MG63 (cell line): Measurements from ENCODE around the gene MLXIPL. TPM values are rescaled to one million over a fixed set of nuclear protein-coding genes. Genes with fewer than 3 reads are reported as not detected.
"Not testable (repeated sequence)": the region's sequence is repeated elsewhere in the genome, so short reads cannot be mapped to it uniquely, and the experiment has no call there.

ENCODE experiments used
- DNase-seq: peaks from one replicate; pipeline ENCODE4 v3.0.0-alpha.2; 2020
- H3K27me3 ChIP-seq: fragments of 250-450 bp; sonication (Bioruptor Pico); 2 replicates; pipeline ENCODE4 v1.5.1; 2020; ENCODE audit warnings: mild to moderate bottlenecking, moderate library complexity
- H3K36me3 ChIP-seq: fragments of 250-450 bp; sonication (Bioruptor Pico); 2 replicates; pipeline ENCODE4 v1.5.1; 2020; ENCODE audit warnings: mild to moderate bottlenecking, moderate library complexity
- H3K4me3 ChIP-seq: fragments of 250-450 bp; sonication (Bioruptor Pico); 2 replicates; pipeline ENCODE4 v1.5.1; 2020; ENCODE audit warnings: mild to moderate bottlenecking, moderate library complexity
- H3K9me3 ChIP-seq: fragments of 250-450 bp; sonication (Bioruptor Pico); 2 replicates; pipeline ENCODE4 v1.5.1; 2020; ENCODE audit warnings: mild to moderate bottlenecking, moderate library complexity
- total RNA-seq: library from RNA; depleted of rRNA; stranded (reverse); fragments of >200 nt; shearing (Covaris generic); gene quantifications from 2 replicates; pipeline ENCODE4 v1.2.3, GENCODE V29; 2014; ENCODE audit warnings: low replicate concordance

MLXIPL gene
- total RNA-seq, 1 experiment from 2014 or later, result not detected

GRCh38 chr7:73622909-73623797 lies 1.2 kb downstream of the MLXIPL start:
- Histone ChIP-seq H3K36me3 (no peaks in the 10 kb centered on the region), H3K9me3 (no peaks in the 10 kb centered on the region), H3K27me3 (no peaks in the 10 kb centered on the region), H3K4me3 (no peak overlapping the region)
- DNase-seq, result peak; percentile 20

DNA sequence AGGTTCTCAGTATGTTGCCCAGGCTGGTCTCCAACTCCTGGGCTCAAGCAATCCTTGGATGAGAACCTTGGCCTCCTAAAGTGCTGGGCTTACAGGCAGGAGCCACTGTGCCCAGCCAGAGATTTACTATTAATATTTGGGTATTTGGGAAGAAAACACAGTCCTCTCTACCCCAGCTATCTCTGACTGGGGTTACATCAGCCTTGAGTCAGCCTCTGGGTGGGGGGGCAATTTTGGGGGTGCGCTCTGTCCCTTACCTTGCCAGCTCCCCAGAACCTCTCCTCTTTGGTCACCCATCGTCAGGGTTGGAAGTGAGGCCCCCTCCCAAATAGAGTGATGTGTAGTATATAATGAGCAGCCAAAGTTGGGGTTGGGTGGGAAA lies 1.8 kb downstream of the MLXIPL start:
- Histone ChIP-seq H3K4me3 (no peak overlapping the region), H3K36me3 (no peaks in the 10 kb centered on the region), H3K27me3 (no peaks in the 10 kb centered on the region), H3K9me3 (no peaks in the 10 kb centered on the region)
- DNase-seq, result peak; percentile 25

- no peak overlapping the region for H3K4me3 ChIP-seq
- H3K9me3 ChIP-seq, result no peaks in the 10 kb centered on the region
- H3K36me3 ChIP-seq, result no peaks in the 10 kb centered on the region
- no peak for DNase-seq
- H3K27me3 ChIP-seq, result no peaks in the 10 kb centered on the region
Measured at GRCh38 chr7:73621168-73622063, 2.9 kb downstream of the MLXIPL start.

GRCh38 chr7:73619394-73619793 lies 4.9 kb downstream of the MLXIPL start:
- not testable (repeated sequence) for H3K9me3 ChIP-seq, H3K27me3 ChIP-seq, DNase-seq, H3K36me3 ChIP-seq, H3K4me3 ChIP-seq

GRCh38 chr7:73618538-73618937 lies 5.8 kb downstream of the MLXIPL start:
- H3K4me3 ChIP-seq, result no peak overlapping the region
- no peak for DNase-seq
- no peaks in the 10 kb centered on the region for H3K9me3 ChIP-seq
- no peaks in the 10 kb centered on the region for H3K36me3 ChIP-seq
- no peaks in the 10 kb centered on the region for H3K27me3 ChIP-seq

GRCh38 chr7:73617520-73617919 lies 6.8 kb downstream of the MLXIPL start:
- not testable (repeated sequence) for H3K4me3 ChIP-seq, H3K9me3 ChIP-seq, H3K36me3 ChIP-seq, DNase-seq, H3K27me3 ChIP-seq

- no peaks in the 10 kb centered on the region for H3K27me3 ChIP-seq
- DNase-seq, result peak; percentile 15
- H3K4me3 ChIP-seq, result no peak overlapping the region
- H3K9me3 ChIP-seq, result no peaks in the 10 kb centered on the region
- no peaks in the 10 kb centered on the region for H3K36me3 ChIP-seq
Measured at GRCh38 chr7:73615886-73616285, 8.4 kb downstream of the MLXIPL start.

GRCh38 chr7:73614937-73615336 lies 9.4 kb downstream of the MLXIPL start:
- not testable (repeated sequence) for H3K9me3 ChIP-seq, DNase-seq, H3K27me3 ChIP-seq, H3K36me3 ChIP-seq, H3K4me3 ChIP-seq

GRCh38 chr7:73613954-73614735 lies 10.2 kb downstream of the MLXIPL start:
- DNase-seq, result no peak
- Histone ChIP-seq H3K9me3 (no peaks in the 10 kb centered on the region), H3K27me3 (no peaks in the 10 kb centered on the region), H3K36me3 (no peaks in the 10 kb centered on the region), H3K4me3 (no peak overlapping the region)

DNA sequence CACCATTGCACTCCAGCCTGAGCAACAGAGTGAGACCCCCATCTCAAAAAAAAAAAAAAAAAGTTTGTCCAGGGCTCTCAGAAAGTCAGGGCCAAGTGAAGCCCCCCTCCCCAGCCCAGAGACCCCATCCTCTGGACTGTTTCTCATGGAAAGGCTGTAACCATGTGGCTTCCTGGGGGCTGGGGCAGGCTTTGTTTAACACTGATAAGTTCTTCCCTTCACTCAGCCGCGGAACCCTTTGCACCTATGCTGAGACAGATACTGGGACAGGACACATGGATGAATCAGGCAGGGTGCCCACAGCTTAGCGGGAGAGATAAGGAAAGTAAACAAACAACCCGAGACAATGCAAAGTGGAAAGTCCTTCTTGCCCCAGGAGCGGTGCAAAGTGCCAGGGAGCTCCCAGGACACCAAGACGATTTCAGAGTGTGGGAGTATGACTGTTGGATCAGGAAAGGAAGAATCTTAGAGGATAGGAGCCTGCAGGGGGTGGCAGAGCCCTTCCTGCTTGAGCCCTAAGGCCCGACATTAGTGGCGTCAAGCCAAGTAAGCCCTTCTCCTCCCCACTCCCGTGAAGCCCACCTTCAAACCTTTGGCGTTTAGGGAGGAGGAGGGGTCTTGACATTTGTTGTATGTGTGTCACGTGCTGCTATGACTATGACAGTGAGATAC lies 11.6 kb downstream of the MLXIPL start:
- no peaks in the 10 kb centered on the region for H3K9me3 ChIP-seq
- no peaks in the 10 kb centered on the region for H3K36me3 ChIP-seq
- DNase-seq, result peak; percentile 41

GRCh38 chr7:73611017-73611555 lies 13.2 kb downstream of the MLXIPL start:
- Histone ChIP-seq H3K9me3 (no peaks in the 10 kb centered on the region), H3K4me3 (no peak overlapping the region), H3K36me3 (no peaks in the 10 kb centered on the region), H3K27me3 (no peaks in the 10 kb centered on the region)
- DNase-seq, result no peak

More for the DNA sequence above, 11.6 kb downstream of the MLXIPL start:
- no peak overlapping the region for H3K4me3 ChIP-seq
- no peaks in the 10 kb centered on the region for H3K27me3 ChIP-seq

DNA sequence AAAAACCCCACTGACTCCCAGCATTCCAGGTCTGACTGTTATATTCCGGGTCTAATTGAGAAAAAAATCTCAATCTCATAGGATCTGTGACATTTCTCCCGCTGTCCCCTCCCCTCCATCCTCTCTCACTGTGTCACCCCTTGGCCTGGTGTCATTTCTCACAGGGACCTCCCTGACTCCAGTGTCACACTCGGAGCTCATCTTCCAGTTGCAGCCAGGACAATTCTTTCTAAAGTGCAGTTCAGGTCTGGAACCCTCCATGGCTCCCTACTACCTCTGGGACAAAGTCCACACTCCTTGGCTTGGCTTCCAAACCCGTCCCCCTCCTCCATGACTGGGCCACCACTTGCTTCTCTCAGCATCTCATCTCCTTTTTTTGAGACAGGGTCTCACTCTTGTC lies 14.2 kb downstream of the MLXIPL start:
- H3K4me3 ChIP-seq, result no peak overlapping the region
- no peaks in the 10 kb centered on the region for H3K9me3 ChIP-seq
- no peaks in the 10 kb centered on the region for H3K27me3 ChIP-seq
- no peak for DNase-seq
- no peaks in the 10 kb centered on the region for H3K36me3 ChIP-seq

- H3K9me3 ChIP-seq, H3K36me3 ChIP-seq, H3K4me3 ChIP-seq, DNase-seq, H3K27me3 ChIP-seq: not testable (repeated sequence)
Measured at GRCh38 chr7:73607692-73607983, 16.7 kb downstream of the MLXIPL start.

GRCh38 chr7:73606801-73607691 lies 17.3 kb downstream of the MLXIPL start:
- Histone ChIP-seq H3K27me3 (no peaks in the 10 kb centered on the region), H3K9me3 (no peaks in the 10 kb centered on the region), H3K36me3 (no peaks in the 10 kb centered on the region), H3K4me3 (no peak overlapping the region)
- peak; percentile 18 for DNase-seq

- DNase-seq, result no peak
- no peak overlapping the region for H3K4me3 ChIP-seq
- H3K27me3 ChIP-seq, result no peaks in the 10 kb centered on the region
- no peaks in the 10 kb centered on the region for H3K36me3 ChIP-seq
- H3K9me3 ChIP-seq, result no peaks in the 10 kb centered on the region
Measured at GRCh38 chr7:73605601-73606220, 18.6 kb downstream of the MLXIPL start.
